ENCODE data around the gene NUP210L.
"Not testable (repeated sequence)": the region's sequence is repeated elsewhere in the genome, so short reads cannot be mapped to it uniquely, and the experiment has no call there.

The NUP210L gene

DNA sequence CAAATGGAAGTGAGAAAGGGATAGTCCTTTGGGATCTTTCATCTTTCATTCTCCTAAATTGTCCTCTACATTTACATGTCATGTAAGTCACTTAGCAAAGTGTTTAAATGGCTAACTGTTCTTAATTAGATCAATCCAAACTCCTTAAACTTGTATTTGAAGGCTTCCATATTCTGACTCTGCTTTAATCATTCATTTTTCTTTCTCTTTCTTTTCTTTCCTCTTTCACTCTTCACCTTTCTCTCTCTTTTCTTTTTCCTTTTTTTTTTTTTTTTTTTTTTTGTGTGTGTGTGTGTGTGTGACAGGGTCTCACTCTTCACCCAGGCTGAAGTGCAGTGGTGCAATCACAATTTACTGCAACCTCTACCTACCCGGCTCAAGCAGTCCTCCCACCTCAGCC, 92.6 kb downstream of the NUP210L start:
- no peak for DNase-seq (ENCODE audit: extremely low read depth, low read depth)

DNA sequence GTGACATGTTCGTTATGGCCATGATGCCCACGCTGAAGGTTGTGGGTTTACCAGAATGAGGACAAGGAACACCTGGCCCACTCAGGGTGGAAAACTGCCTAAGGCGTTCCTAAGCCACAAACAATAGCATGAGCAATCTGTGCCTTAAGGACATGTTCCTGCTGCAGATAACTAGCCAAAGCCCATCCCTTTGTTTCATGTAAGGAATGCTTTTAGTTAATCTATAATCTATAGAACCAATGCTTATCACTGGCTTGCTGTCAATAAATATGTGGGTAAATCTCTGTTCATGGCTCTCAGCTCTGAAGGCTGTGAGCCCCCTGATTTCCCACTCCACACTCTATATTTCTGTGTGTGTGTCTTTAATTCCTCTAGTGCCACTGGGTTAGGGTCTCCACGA, 107.4 kb downstream of the NUP210L start:
- not testable (repeated sequence) for DNase-seq (ENCODE audit: extremely low read depth, low read depth)

More for the DNA sequence above, 92.6 kb downstream of the NUP210L start:
- TF ChIP-seq, protein P1, sequence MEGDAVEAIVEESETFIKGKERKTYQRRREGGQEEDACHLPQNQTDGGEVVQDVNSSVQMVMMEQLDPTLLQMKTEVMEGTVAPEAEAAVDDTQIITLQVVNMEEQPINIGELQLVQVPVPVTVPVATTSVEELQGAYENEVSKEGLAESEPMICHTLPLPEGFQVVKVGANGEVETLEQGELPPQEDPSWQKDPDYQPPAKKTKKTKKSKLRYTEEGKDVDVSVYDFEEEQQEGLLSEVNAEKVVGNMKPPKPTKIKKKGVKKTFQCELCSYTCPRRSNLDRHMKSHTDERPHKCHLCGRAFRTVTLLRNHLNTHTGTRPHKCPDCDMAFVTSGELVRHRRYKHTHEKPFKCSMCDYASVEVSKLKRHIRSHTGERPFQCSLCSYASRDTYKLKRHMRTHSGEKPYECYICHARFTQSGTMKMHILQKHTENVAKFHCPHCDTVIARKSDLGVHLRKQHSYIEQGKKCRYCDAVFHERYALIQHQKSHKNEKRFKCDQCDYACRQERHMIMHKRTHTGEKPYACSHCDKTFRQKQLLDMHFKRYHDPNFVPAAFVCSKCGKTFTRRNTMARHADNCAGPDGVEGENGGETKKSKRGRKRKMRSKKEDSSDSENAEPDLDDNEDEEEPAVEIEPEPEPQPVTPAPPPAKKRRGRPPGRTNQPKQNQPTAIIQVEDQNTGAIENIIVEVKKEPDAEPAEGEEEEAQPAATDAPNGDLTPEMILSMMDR (IDR thresholded peaks at IDR 0.05; ENCODE audit: low read depth, low read length), result no peak

DNA sequence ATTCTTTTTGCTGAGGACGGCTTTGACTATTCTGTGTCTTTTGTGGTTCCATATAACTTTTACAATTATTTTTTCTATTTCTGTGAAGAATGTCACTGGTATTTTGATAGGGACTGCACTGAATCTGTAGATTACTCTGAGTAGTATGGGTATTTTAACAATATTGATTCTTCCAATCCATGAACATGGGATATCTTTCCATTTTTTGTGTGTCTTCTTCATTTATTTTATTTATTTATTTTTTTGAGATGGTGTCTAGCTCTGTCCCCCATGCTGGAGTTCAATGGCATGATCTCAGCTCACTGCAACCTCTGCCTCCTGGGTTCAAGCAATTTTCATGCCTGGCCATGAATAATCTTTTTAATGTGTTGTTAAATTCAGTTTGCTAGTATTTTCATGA, 121.2 kb downstream of the NUP210L start:
- DNase-seq (ENCODE audit: extremely low read depth, low read depth), result not testable (repeated sequence)

DNA sequence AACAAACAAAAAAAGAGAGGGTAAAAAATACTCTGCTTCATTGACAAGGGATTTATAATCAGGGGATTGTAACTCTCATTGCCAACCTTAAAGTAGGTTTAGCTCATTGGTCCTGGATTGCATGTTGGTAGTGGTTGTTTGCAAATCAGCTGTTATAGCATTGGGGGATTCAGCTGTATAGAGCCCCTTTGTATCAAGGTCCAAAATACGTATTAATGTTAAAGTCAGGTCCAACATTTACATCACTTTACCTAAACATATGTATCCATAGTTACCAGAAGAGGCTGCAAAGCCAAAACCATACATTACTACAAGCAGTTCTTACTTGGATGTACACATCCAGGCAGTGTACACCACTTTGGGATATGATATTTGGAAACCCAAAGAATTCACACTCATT, 134.9 kb downstream of the NUP210L start:
- TF ChIP-seq, protein P1 (IDR thresholded peaks at IDR 0.05; ENCODE audit: low read depth, low read length), result no peak
- DNase-seq (ENCODE audit: extremely low read depth, low read depth), result no peak

DNA sequence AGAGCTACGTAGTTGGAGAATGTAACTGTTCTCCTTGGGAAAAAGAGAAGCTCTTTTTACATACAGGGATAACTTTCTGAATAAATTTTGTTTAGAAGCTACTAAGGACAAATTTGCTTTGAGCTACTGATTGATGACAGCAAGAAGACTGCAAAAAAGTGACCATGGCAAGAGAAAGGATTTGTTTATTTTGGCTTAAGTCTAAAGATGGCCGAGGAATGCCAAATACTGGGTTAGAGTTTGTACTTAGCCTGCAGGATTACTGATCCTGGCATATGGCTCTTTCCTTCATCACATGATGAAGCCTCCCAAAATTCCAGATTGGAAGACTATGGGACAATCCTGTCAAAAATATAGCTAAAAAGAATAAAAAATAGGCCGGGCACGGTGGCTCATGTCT, 135.6 kb downstream of the NUP210L start:
- TF ChIP-seq, protein P1 (IDR thresholded peaks at IDR 0.05; ENCODE audit: low read depth, low read length), result no peak
- no peak for DNase-seq (ENCODE audit: extremely low read depth, low read depth)

DNA sequence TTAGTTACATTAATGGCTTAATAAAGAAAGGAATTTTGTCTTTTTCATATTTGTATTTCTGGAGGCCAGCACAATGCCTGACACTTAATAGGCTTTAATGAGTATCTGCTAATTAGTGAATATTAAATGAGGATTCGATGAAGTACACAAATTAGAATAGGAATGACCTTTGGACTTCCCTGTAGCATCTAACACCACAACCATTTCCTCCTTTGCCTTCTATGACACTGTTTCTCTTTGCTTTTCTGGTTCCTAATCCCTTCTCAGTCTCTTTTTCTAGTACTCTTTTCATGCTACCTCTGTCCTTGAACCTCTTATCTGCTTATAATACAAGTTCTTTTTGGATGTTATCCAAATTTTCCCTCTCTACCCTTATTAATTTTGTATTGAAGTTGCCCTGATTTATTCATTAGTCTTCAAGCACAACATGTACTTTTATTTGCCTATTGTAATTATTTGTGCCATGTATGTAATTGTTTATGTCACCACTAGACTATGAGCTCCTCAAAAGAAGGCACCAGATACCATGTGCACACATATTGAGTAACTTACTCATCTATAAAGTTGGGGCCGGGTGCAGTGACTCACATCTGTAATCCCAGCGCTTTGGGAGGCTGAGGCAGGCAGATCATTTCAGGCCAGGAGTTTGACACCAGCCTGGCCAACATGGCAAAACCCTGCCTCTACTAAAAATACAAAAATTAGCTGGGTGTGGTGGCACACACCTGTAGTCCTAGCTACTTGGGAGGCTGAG, 140.5 kb downstream of the NUP210L start:
- TF ChIP-seq, protein P1 (IDR thresholded peaks at IDR 0.05; ENCODE audit: low read depth, low read length), result no peak
- DNase-seq (ENCODE audit: extremely low read depth, low read depth), result no peak

DNA sequence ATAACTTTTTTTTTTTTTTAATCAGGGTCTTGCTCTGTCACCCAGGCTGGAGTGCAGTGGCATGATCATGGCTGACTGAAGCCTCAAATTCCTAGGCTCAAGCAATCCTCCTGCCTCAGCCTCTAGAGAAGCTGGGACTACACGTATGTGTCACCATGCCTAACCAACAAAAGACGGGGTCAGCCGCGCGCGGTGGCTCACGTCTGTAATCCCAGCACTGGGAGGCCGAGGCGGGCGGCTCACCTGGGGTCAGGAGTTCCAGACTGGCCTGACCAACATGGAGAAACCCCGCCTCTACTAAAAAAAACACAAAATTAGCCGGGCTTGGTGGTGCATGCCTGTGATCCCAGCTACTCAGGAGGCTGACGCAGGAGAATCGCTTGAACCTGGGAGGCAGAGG, 142.3 kb downstream of the NUP210L start:
- not testable (repeated sequence) for DNase-seq (ENCODE audit: extremely low read depth, low read depth)

DNA sequence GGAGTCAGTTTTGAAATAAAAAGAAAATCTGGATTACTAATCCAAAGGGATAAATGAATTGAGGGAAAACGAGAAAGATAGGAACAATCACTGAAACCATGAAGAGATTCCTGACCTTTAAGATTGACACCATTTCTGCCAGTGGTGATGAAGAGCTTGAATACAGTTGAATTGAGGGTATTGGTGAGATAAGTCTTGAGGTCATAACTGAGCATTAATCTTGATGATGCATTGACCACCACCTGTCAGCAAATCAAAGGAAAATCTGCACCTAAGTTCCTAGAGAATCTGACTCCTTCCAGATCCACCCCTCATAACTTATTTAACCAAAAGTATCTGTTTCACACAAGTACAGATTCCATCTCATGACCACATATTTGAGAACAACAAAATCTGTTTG, 142.7 kb downstream of the NUP210L start:
- DNase-seq (ENCODE audit: extremely low read depth, low read depth), result no peak
- TF ChIP-seq, protein P1 (IDR thresholded peaks at IDR 0.05; ENCODE audit: low read depth, low read length), result no peak

DNA sequence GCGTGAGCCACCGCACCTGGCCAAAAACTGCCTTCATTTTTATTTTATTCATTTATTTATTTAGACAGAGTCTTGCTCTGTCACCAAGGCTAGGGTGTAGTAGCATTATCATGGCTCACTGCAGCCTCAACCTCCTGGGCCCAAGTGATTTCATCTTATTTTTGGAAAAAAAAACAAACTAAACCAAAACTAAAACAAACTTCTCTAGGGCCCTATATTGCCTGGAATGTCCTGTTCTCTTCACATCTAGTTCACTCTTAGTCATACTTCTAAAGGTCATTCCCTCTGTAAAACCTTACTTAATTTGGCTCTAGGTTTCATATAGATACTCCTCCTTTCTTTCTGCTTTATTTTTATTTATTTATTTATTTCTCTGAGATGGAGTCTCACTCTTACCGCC, 148.7 kb downstream of the NUP210L start:
- TF ChIP-seq, protein P1 (IDR thresholded peaks at IDR 0.05; ENCODE audit: low read depth, low read length), result no peak

More for the DNA sequence above, 148.7 kb downstream of the NUP210L start:
- DNase-seq (ENCODE audit: extremely low read depth, low read depth), result no peak

All from AG09319 (cell line).